GOT3 (cell line): Measurements from ENCODE around the gene SYT7.
"Not testable (repeated sequence)": the region's sequence is repeated elsewhere in the genome, so short reads cannot be mapped to it uniquely, and the experiment has no call there.

ENCODE experiments used
- DNase-seq: peaks from one replicate; lab custom pipeline; 2025; ENCODE audit warnings: mixed read lengths; lab: John Stamatoyannopoulos, UW

SYT7 gene

DNA sequence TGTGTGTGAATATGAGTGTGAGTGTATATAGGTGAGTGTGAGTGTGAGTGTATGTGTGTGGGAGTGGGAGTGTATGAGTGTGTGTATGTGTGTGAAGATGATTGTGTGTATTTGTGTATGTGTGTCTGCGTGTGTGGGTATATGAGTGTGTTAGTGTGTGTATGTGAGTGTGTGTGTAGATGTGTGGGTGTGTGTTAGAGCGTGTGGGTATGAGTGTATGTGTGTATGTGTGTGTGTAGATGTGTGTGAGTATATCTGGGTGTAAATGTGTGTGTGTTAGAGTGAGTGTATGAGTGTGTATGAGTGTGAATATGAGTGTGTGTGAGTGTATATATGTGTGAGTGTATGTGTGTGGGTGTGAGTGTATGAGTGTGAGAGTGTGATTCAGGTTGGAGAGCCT lies 83.4 kb downstream of the SYT7 start:
- DNase-seq: no peak

DNA sequence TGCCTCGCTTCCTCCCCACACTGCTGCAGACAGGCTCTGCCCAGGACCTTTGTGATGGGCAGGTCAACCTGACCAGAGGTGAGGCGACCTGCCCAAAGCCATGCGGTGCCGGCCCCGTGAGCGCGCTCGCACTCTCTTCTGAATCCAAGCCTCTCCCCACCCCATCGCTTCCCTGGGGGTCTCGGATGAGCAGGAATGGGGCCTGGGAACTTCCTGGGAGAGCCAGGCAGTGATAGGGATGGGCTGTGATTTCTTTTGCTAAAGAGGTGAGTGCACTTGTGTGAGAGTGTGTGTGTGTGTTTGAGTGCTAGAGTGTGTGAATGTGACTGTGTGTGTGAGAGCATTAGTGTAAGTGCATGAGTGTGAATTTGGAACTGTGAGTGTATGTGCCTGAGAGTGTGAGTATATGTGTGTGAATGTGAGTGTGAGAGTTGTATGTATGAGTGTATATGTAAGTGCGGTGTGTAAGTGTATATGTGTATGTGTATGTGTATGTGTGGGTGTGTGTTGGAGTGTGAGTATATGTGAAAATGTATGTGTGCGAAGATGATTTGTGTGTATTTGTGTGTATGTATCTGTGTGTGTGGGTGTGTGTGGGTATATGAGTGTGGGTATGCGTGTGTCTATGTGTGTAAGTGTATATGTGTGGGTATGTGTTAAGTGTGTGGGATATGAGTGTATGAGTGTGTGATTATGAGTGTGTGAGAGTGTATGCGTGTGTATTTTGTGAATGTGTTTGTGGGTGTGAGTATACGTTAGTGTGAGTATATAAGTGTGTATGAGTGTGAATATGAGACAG lies 84.1 kb downstream of the SYT7 start:
- DNase-seq: no peak

DNA sequence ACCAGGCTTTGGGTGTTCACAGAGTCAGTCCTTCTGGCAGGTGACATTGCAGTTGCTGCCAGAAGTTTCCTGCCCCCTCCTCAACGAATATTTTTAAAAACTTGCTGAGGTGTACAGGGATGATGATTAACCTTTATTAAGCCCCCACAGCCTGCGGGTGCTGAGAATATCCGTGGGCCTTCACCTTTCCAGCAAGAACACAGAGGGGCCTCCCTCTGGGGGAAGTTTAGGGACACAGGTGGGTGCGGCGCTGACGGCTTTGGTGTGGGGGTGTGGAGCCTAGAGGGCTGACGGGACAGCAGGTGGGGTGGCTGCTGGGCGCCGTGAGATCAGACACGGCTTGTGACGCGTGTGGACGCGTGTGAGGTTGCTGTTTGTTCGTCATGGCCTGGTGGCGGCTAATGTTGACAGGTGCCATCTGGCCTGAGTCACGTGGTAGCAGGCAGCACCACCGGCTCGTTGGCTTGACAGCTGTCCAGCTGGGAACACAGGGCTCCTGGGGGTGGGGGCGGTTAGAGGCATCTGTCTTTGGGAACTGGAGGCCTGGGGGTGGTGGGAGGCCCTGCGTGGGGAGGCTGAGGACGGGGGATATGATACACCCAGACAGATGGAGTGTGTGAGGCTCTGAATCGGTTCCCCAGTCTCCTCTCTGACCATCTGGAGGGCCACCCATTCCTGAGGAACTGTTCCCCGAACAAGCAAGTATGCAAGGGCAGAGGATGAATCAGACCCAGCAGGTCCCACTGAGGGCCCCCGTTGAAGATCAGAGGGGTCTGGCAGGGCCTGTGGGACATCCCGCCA lies 84.9 kb downstream of the SYT7 start:
- no peak for DNase-seq

DNA sequence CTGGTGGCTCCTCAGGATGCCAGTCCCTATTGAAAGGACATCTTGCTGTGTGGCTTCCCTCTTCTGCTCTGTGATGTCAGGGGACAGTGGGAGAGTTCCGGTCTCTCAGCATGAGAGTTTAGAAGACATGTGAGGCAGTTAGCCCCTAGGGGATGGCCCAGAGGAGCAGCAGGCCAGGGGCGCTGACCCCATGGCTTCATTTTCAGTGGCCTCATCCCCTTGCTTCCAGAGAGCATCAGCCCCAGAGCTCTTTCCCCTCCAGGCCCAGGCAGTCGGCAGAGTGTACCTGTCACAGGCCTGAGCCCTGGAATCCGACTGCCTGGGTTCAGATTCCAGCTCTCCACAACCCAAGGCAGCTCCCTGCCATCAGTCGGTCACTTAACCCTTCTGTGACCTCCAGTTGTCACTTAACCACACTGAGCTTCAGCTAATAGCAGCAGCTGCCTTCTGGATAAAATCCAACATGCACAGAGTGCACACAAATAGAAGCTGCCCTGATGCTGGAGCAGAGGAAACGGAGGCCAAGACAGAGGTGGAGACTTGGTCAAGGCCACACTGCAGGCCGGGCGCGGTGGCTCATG lies 86.4 kb downstream of the SYT7 start:
- no peak for DNase-seq

DNA sequence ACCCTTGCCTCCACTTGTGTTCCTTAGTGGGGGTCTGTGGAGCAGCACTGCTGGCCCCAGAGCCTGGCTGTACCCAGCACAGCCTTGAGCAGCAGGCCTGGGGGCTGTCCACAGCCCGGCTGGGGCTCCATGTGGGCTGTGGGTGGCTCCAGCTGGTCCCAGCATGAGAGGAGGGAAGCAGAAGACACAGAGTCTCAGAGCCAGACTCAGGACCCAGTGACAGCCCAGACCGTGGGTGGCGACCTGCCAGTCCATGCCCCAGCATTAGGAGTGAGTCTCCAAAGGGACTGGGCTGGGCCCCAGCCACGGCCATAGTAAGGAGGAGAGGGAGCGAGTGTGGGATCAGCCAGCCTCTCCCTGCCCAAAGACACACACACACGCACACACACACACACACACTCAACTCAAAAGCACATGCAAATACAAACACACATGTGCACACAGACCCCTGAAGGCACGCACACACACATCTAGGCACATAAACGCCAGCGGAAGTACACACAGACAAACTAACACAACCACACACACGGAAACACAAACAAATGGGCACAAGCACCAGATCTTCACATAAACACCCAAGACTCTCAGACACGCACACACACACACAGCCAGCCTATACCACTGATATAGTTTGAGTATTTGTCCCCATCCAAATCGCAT lies 89.0 kb downstream of the SYT7 start:
- DNase-seq: no peak

DNA sequence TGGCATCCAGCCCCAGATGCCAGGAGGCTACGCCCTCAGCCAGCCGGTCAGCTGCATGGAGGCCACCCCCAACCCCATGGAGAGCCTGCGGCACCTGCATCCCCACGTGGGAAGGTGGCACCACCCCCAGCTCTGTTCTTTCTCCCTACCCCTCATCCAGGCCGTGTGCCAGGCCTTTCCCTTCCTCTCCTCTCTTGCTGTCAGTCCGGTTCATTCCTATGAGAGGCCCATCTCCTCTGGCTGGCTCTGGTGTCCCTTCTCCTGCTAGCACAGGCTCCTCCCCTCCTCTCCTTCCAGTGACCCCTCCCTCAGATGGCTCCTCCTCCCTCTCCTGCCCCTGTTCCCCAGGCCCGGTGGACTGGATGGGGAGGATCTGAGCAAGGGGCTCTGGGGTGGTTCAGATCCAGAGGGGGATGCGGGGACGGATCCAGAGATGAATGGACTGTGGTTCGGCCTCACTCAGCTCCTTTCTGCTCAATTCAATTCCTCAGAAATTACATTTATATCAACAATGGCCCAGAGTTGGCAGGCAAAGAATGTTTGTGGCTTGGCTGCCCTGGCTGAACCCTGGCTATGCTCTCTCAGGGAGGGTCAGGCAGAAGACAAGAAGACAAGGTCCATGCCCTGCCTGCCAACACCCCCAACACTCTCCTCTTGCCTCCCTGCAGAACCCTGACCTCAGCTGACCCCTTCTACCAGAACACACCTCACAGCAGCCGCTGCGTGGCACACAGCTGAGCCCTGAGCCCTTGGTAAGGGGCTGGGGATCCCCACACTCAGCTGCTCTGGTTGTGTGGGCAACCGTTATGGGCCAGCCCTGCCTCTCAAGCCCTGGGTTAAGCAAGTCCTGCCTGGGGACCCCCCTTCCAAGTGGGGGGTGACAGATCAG lies 90.8 kb downstream of the SYT7 start:
- no peak for DNase-seq

DNA sequence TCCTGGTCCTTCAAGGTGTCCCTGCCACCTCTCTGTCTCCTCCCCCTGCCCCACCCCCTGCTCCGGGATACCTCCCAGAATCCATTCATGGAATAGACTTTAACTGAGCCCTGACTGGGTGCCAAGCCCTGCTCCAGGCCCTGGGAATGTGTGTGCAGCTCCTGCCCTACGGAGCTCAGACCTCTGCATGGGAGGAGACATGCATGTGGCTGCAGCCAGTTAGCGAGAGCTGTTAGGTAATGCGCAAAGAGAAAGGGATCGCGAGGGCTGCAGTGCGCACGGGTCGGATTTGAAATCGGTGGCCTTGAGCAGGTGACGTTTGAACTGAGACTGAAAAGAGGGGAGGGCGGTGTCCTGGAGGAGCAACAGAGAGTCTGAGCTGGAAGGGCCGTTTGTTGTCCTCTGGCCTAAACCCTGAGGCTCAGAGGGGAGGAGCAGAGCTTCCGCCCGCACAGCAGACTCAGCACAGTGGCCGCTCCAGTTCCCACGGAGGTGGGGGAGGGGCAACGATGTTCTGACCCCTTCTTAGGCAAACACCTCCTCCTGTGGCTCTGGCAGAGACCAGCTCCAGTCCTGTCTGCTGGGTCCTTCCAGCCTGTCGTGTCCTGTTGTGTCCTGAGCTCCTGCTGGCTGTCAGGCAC lies 92.1 kb downstream of the SYT7 start:
- no peak for DNase-seq

DNA sequence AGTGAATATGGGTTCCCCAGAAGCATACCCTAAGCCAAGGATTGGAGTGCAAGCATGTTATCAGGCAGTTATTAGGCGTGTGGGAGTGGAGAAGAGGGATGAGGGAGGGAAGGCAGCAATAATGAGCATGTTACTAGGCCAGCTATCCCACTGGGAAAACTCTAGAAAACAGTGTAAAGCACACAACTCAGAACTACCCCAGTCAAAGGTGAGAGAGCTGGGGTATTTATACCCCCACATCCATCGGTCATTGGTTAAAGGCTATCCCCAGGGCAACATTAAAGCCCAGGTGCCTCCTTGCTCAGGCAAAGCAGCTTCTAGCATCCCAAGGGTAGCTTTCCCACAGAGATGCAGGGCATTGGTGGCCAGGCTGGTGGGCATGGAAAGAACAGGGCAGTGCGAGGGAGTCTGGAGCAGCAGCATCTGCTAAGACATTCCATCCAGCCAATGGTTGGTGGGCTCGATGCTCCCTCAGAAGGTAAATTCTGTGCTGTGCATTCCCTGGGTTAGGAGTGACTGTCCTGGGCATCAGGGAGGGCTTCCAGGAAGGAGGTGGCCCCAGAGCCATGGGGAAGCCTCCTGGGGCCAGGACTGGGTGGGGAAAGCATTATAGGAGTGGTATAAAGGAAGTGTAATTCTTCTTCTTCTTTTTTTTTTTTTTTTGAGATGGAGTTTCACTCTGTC lies 93.4 kb downstream of the SYT7 start:
- DNase-seq: no peak

DNA sequence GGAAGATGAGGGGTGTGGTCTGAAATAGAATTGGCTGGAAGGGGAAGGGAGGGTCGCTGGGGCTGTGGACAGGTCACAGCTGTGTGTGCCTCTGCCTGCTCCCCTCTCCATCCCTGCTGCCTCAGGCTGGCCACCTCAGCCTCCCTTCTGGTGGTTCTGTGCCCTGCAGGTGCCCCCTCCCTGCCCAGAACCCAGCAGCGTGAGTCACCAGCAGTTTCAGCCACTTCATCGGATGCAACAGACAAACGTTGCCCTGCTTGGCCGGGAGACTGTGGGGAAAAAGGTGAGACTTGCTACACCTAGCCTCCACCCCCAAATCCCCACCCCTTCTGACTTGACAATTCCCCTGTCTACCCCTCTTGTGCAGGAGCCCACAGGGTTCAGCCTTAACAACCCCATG lies 94.1 kb downstream of the SYT7 start:
- DNase-seq: no peak

DNA sequence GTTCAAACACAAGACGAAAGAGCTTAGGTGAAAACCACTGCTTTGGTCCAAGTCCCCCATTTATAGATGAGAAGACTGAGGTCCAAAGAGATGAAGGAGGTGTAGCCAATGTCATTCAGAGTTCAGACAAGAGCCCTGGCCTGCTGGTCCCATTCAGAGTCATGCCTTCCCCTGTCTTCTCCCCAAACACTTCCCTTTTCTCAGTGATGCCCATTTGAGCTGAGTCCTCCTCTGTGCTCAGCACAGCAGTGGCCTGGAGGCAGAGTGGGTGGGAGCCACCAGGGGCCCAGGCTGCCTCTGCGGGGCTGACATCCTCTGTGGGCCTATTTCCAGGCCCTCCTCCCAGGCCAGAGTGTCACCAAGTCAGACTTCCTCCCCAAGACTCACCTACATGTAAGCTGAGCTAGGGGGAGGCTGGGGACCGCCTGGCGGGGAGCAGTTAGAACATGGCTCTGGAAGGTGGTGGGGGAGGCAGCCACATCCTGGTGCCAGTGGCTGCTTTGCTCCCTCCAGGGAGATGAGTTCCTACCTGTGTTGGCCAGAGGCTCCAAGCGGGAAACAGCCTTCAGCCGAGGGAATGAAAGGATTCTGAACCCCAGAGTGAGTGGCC lies 94.8 kb downstream of the SYT7 start:
- no peak for DNase-seq

DNA sequence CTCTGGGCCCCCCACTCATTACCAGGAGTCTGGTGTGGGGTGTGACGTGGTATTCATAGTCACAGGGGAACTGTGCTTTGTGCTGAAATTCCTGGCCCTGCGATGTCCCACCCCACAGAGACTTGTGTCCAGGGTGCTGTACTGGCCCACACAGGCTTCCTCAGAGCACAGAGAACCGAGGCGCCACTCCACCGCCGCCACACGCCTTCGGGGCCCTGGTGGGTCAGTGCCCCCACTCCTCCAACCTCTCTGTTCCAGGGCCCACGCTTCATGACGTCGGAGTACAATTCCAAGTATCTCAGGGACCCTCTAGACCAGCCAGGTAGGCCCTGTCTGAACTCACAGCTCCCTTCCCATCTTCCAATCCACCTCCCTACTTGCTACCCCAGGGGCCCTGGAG lies 95.8 kb downstream of the SYT7 start:
- no peak for DNase-seq

DNA sequence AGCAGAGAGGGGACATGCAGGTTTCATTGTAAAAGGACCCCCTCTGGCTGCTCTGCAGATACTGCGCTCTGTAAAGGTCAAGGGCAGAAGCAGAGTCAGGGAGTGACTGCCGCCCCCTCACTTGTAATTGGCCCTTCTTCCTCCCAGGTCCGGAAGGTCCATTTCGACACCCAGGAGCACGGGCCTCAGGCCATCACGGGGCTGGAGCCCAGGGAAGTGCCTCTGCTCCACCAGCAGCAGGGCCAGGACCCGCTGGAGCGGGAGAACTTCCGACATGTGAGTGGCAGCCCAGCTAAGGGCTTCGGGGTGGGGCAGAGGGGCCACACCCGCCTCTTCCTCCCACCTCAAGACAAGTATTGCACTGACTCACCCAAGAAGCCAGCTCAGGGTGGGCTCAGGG lies 96.3 kb downstream of the SYT7 start:
- no peak for DNase-seq

DNA sequence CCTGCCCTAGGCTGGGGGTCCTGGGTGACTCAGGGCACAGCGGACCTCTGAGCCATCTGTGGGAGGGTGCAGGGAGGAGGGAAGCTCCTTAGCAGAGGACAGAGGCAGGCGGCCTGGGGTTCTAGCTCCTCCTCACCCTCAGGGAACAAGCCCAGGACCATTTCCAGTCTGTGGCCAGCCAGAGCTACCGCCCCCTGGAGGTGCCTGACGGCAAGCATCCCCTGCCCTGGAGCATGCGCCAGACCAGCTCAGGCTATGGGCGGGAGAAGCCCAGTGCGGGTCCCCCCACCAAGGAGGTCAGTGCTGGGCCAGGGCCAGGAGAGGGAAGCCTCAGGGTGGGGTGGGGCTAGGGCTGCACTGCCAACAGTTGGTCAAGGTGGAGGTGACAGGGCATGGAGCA lies 98.4 kb downstream of the SYT7 start:
- DNase-seq: no peak

DNA sequence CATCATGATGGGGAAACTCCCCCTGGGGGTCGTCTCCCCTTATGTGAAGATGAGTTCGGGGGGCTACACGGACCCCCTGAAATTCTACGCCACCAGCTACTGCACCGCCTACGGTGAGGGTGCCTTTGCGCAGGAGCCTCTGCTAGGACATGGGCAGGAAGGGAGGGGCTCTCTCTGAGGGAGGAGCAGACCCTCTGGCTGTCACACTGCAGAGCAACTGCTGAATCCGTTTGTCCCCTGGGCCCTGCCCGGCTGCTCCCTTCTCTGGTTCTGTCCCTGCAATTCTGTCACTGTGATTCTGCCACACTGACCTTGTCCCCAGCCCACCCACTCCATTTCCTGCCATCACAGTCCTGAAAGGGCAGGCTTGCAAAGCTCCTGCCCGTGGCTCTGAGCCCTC lies 99.1 kb downstream of the SYT7 start:
- DNase-seq: no peak

DNA sequence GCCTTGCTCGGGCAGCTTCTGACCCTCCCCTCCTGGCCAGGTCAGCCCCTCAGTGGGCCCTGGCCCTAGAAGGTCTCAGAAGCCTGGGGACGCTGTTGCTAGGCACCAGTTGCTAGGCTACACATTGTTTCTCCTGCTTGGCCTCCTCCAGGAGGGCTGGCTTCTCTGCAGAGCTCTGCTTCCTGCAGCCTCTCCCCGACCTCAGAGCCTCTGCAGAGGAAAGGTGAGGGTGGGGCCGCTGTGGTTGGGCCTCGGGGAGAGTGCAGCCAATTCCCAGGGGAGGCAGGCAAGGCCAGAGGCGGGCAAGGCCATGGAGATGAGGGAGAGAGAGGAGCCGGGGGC lies 99.9 kb downstream of the SYT7 start:
- no peak for DNase-seq

DNA sequence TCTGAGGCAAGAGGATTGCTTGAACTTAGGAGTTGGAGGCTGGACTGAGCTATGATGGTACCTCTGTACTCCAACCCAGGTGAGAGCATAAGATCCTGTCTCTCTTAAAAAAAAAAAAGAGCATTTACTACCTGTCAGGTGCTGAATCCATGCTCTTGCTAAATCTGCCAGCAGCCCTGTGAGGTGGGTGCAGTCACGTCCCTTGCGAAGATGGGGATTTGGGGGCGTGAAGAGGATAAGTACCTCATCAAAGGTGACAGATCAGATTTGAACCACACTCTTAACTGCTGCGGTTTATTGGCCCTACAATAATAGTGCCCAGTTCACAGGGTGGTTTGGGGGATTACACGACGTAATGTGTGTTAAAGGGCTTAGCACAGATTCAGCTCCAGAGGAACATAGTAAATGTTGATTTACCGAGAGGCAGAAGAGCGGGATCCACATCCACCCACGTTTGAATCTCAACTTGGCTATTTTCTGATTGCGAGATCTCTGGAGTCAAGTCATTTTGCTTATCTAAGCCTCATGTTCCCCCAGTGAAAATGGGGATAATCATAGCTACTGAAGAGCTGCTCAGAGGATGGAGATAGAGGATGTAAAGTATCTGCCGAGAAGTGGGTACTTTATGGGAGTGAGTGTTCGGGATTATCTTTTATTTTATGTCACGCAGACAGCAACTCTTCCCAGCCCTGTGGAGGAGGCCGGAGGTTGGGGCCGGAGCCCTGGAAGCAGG lies 100.4 kb downstream of the SYT7 start:
- no peak for DNase-seq

DNA sequence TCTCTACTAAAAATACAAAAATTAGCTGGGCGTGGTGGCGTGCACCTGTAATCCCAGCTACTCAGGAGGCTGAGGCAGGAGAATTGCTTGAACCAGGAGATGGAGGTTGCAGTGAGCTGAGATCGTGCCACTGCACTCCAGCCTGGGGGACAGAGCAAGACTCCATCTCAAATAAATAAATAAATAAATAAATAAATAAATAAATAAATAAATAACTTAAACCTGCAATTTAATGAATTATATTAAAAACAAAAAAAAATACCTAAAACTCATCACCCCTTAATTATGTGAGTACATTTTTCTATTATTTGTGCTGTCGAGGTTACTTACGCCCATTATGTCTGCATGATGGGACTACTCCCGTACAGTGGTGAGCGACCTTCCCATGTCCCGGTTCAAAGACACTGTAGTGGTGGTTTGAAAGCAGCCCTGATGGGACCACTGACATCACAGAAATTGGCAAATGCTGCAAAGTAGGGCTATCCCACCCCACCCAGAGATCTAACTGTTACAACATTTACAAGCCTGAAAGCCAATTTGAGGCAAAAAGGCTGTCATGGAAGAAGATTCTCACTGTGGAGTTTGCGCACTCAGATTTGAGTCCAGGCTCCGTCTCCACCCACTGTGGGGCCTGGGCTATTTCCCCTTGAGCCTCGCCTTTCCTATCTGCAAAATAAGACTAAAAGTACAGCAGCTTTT lies 101.4 kb downstream of the SYT7 start:
- not testable (repeated sequence) for DNase-seq

DNA sequence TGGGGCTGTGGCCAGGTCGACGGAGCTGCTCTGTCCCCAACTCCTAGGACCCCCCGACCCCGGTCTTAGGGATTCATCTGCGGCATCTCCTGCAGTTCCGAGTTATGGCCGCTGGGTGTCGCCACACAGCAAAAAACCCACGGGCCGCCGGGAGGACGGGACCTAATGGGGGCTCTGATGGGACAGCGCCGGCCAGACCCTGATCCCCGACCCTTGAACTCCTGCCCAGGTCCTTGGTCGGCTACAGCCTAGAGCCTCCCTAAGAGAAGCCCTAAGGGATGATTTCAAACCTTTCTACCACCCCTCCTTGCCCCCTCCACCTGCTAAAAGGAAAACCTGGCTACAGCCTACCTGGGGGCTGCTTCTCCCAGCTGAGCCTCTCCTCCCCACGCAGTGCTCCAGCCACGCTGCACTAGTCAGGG lies 103.1 kb downstream of the SYT7 start:
- DNase-seq: no peak

DNA sequence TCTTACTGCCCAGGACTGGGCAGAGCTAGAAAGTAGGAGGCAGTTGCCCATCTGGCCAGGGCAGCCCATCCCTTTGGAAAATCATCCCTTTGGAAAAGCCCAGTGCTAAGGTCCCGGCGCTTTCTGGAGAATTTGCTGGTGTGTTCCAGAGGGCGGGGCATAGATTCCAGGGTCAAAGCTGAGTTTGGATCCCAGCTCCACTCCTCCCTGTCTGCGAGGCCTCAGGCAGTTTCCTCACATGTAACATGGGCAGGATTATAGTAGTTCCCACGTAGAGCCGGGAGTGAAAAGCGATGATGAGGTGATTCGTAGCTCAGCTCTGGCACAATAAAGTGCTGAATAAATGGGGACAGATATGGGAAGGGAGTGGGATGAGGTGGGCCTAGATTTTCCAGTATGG lies 103.8 kb downstream of the SYT7 start:
- DNase-seq: no peak
